ENCODE results near the gene POM121C.
"Not testable (repeated sequence)": the region's sequence is repeated elsewhere in the genome, so short reads cannot be mapped to it uniquely, and the experiment has no call there.

Gene POM121C

GRCh38 chr7:75416787-75417186 lies 69.3 kb downstream of the POM121C start:
- H3K4me3 ChIP-seq (ENCODE audit: low read depth, low read length); DNase-seq (ENCODE audit: low read depth, low spot score); CTCF ChIA-PET; POLR2A ChIA-PET: not testable (repeated sequence)

GRCh38 chr7:75415829-75416373 lies 70.2 kb downstream of the POM121C start:
- POLR2A ChIA-PET; CTCF ChIA-PET; H3K4me3 ChIP-seq (ENCODE audit: low read depth, low read length); DNase-seq (ENCODE audit: low read depth, low spot score): not testable (repeated sequence)

GRCh38 chr7:75415428-75415817 lies 70.7 kb downstream of the POM121C start:
- H3K4me3 ChIP-seq (ENCODE audit: low read depth, low read length); CTCF ChIA-PET; DNase-seq (ENCODE audit: low read depth, low spot score); POLR2A ChIA-PET: not testable (repeated sequence)

- CTCF ChIA-PET; H3K4me3 ChIP-seq (ENCODE audit: low read depth, low read length); DNase-seq (ENCODE audit: low read depth, low spot score); POLR2A ChIA-PET: not testable (repeated sequence)
These were observed 71.2 kb downstream of the POM121C start for GRCh38 chr7:75414708-75415427.

- CTCF ChIA-PET; H3K4me3 ChIP-seq (ENCODE audit: low read depth, low read length); POLR2A ChIA-PET: not testable (repeated sequence)
These were observed 71.9 kb downstream of the POM121C start for GRCh38 chr7:75414204-75414603.

GRCh38 chr7:75410823-75411173 lies 75.3 kb downstream of the POM121C start:
- H3K4me3 ChIP-seq (ENCODE audit: low read depth, low read length); CTCF ChIA-PET; DNase-seq (ENCODE audit: low read depth, low spot score); POLR2A ChIA-PET: not testable (repeated sequence)

More at GRCh38 chr7:75414204-75414603, 71.9 kb downstream of the POM121C start:
- DNase-seq (ENCODE audit: low read depth, low spot score): not testable (repeated sequence)

GRCh38 chr7:75409880-75410822 lies 75.9 kb downstream of the POM121C start:
- POLR2A ChIA-PET; DNase-seq (ENCODE audit: low read depth, low spot score); CTCF ChIA-PET: not testable (repeated sequence)
- peak overlapping the region; percentile 38; the same call in 1 of the 2 replicates for H3K4me3 ChIP-seq (ENCODE audit: low read depth, low read length)

GRCh38 chr7:75404663-75405062 lies 81.4 kb downstream of the POM121C start:
- POLR2A ChIA-PET; H3K4me3 ChIP-seq (ENCODE audit: low read depth, low read length); DNase-seq (ENCODE audit: low read depth, low spot score); CTCF ChIA-PET: not testable (repeated sequence)

GRCh38 chr7:75403455-75404443 lies 82.3 kb downstream of the POM121C start:
- CTCF ChIA-PET; POLR2A ChIA-PET; H3K4me3 ChIP-seq (ENCODE audit: low read depth, low read length); DNase-seq (ENCODE audit: low read depth, low spot score): not testable (repeated sequence)

GRCh38 chr7:75400575-75400974 lies 85.5 kb downstream of the POM121C start:
- POLR2A ChIA-PET; H3K4me3 ChIP-seq (ENCODE audit: low read depth, low read length); CTCF ChIA-PET; DNase-seq (ENCODE audit: low read depth, low spot score): not testable (repeated sequence)

- DNase-seq (ENCODE audit: low read depth, low spot score); POLR2A ChIA-PET; H3K4me3 ChIP-seq (ENCODE audit: low read depth, low read length); CTCF ChIA-PET: not testable (repeated sequence)
These were observed 87.1 kb downstream of the POM121C start for GRCh38 chr7:75398771-75399700.

- H3K4me3 ChIP-seq (ENCODE audit: low read depth, low read length); DNase-seq (ENCODE audit: low read depth, low spot score); POLR2A ChIA-PET; CTCF ChIA-PET: not testable (repeated sequence)
These were observed 88.2 kb downstream of the POM121C start for GRCh38 chr7:75397865-75398264.

GRCh38 chr7:75395329-75395728 lies 90.8 kb downstream of the POM121C start, which contains the start of gene TRIM73:
Gene TRIM73, plus strand, starts transcription at chr7:75395629. Its CDS starts 3,305 bp downstream, at chr7:75398934.
- CTCF ChIA-PET; DNase-seq (ENCODE audit: low read depth, low spot score); H3K4me3 ChIP-seq (ENCODE audit: low read depth, low read length); POLR2A ChIA-PET: not testable (repeated sequence)

GRCh38 chr7:75393194-75393593 lies 92.9 kb downstream of the POM121C start:
- POLR2A ChIA-PET; CTCF ChIA-PET; H3K4me3 ChIP-seq (ENCODE audit: low read depth, low read length); DNase-seq (ENCODE audit: low read depth, low spot score): not testable (repeated sequence)
